Glomerular visceral epithelial cell (primary cell): Measurements from ENCODE around the gene VPREB3.

ENCODE experiments used
- DNase-seq: peaks from one replicate; pipeline ENCODE4 v3.0.0-alpha.2; 2016; ENCODE audit errors: extremely low spot score

Gene VPREB3, protein sequence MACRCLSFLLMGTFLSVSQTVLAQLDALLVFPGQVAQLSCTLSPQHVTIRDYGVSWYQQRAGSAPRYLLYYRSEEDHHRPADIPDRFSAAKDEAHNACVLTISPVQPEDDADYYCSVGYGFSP

DNA sequence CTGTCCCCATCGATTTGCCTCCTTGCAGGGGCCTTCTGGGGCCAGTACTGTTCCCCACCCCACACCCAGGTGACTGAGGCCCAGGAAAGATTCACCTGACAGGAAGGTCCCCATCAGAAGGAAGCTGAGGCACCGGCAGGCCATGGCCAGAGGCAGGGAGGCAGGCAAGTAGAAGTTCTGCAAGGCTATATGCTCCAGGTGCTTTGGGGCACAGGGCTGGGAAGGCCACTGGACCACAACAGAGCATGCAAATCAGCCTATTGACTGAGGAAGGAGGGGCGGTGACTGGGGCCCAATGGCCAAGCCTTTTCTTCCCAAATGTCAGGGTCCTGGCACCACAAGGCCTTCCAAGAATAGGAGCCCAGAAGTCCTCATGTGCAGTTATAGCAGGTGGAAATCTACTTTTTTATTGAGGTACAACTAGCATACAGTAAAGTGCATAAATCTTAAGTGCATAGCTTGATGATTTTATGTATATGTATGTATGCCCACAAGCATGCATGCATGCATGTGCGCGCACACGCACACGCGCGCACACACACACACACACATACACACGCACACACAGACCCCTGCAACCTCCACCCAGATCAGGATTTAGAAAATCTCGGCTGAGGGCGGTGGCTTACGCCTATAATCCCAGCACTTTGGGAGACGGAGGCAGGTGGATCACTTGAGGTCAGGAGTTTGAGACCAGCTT, at the start of gene VPREB3:
TSS of gene VPREB3 (minus strand) at position 206 of the 700 bp plus-strand sequence. CDS start at position 144, 62 bp downstream.
- DNase-seq = no peak

DNA sequence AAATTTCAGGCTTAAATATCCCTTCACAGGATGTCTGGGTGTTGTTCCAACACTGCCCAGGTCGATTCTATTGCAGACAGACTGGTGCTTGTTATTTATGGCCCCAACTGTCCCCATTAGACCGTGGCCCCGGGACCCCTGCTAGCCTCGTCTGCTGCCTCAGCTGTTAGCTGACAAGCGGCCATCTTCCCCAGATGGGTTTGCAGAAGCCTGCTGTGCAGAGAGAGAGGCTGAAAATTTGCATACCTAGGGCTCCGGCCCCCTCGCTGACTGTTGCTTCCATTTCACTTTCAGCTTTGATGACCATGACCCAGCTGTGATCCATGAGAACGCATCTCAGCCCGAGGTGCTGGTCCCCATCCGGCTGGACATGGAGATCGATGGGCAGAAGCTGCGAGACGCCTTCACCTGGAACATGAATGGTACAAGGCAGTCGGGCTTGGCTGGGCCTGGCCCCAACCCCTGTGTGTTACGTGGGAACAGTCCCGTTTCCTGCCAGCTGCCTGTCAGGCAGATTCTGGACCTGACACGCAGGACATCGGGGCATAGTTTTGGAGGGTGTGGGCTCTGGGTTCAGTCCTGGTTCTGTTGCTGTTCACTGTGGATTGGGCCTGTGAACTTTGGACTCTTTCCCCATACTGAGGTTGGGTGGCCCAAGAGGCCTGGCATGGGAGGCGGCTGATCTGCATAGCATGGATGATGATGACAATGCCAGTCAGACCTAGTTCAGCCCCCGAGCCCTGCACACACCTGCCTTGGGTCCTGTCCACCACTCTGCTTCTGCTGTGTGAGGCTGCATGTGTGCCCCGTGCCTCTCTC, 49.0 kb upstream of the VPREB3 start:
- no peak for DNase-seq

DNA sequence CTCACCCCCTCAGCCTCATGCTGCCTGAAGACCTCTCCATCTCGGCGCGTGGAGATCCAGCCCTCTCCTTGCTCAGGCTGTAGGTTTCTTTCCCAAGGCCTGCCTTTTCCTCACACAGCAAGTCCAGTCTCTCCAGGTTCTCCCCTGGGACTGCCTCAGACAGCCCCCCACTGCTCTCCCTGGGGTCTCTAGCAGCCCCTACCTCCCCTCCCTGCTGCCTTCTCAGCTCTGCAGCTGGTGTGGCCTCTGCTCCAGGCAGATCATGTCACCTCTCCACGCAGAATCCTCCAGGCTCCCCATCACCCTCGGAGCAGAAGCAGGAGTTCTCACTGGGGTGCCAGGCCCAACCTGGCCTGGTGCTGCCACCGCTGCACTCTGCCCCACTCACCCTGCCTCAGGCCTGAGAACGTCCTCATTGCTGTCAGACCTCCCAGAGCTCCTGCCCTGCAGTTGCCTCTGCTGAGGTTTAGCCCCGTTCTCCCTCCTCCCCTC, 47.7 kb upstream of the VPREB3 start:
- no peak for DNase-seq

DNA sequence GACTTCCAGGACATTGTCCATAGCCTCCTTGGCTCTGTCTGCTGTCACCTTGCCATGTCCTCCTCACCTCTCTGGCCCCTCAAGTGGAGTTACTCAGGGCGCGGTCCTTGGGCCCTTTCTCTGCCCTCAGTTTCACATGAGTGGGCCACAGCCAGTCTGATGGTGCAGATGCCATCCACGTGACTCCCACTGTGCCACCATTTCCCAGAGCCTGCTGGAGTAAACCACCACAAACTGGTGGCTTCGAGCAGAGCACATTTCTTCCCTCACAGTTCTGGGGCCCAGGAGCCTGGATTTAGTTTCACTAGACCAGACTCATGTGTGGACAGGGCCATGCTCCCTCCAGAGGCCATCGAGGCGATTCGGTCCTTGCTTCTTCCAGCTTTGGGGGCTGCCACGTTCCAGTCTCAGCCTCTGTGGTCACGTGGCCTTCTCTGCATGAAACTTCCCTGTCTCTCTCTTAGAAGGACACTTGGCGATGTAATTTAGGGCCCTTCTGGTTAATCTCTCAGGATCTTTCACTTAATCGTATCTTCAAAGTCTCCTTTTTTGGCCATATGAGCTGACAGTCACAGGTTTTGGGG, 47.1 kb upstream of the VPREB3 start:
- DNase-seq = no peak

DNA sequence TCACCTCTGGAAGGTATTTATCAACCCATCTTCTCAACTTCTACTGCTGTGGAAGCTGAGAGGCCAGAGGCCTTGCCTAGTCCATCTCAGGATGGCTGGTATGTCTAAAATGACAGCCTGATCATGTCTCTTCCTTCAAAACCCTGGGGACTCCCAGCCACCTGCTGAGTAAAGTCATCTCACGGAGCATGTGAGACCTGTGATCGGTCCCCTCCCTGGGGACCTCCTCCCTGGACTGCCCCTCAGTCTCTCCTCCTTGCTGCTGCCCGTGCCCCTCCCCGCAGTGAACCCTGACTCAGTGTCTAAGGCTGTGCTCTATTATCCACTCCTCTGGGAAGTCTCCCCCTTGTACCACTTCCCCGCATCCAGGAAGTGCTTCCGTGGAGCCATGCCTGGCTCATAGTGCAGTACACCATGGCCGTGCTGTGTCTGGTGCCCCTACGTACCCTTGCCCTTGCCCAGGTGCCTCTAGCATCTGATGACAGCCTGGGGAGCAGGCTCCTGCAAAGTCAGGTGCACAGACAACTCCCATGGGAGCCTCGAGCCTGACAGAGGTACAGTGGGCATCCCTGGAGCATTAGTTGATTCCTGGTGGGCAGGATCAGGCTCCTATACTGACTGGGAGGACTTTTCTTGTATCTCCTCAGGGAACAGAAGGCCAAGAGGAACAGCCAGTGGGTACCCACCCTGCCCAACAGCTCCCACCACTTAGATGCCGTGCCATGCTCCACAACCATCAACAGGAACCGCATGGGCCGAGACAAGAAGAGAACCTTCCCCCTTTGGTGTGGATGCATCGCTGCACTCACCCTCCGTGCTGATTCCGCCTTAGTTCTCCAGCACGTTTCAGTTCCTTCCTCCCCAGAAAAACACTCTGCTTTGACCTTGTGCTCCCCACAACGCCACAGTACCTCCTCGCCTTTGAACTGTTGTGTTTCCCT, 46.3 kb upstream of the VPREB3 start:
- DNase-seq = no peak

DNA sequence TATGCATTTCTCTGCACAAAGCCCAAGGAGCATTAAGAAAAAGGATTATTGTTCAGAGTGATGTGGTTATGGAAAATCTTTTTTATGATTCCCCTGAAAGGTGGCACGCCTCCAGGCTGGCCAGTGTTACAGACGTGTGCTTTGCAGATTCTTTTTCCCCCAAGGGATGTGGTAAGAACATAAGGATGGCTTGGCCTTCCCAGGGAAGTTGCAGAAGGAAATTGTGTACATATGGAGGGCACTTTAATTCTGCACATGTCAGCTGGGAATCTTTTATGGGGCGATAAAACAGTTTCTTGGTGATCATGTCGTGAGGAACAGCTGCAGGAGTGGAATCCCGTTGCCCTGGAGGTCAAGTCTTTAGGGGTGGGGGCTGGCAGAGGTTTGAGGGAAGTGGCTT, 42.2 kb upstream of the VPREB3 start:
- no peak for DNase-seq

DNA sequence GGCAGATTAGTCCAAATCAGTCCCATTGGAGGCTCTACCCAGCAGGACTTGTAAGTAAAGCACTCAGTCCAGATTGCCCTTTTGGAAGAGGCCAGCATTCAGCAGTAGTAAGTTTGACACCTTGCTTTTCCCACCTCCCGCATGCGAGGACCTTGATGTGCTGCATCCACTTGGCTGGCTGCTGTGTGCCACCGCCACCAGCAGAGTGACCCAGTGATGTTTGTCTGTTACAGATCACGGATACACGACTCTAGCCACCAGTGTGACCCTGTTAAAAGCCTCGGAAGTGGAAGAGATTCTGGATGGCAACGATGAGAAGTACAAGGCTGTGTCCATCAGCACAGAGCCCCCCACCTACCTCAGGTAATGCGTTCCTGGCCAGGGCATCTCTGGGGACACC, 39.1 kb upstream of the VPREB3 start:
- no peak for DNase-seq

- no peak for DNase-seq
Observed at GRCh38 chr22:23791738-23792645, 37.8 kb upstream of the VPREB3 start.

GRCh38 chr22:23790819-23791737, 36.9 kb upstream of the VPREB3 start:
- DNase-seq = no peak

DNA sequence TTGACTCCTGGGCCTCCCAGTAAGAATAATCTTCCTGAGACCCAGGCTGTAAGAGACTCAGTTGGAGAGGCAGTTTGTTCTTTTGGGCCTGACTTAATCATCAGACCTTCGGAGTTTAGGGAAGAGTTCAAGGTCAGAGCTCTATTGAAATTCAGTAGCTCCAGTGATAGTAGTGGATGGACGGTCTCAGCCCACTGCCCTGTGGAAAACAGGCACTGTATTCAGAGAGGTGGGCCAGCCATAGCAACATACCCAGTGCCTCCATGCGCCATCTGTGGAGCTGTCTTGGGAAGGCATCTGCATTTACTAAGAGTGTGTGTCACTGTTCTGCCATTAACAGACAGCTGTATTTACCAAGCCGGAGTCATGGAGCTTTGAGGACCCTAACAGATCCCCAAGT, 35.4 kb upstream of the VPREB3 start:
- no peak for DNase-seq

DNA sequence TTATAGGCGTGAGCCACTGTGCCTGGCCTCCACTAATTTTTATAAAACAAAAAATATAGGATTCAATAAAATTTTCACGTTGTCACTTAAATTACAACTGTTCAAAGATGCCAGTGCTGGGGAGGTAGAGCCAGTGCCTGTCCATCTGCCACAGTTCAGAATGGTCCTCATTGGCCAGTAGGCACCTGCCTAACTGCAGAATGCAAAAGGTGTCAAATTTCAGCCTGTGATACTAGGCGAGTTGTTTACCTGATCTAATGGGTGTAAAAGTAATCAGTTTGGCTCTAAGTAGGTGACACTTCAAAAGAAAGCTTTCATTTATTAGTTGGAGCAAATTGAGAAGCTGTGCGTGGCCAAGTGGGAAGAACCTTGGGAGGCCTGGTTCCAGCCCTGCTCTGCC, 34.9 kb upstream of the VPREB3 start:
- DNase-seq = no peak

DNA sequence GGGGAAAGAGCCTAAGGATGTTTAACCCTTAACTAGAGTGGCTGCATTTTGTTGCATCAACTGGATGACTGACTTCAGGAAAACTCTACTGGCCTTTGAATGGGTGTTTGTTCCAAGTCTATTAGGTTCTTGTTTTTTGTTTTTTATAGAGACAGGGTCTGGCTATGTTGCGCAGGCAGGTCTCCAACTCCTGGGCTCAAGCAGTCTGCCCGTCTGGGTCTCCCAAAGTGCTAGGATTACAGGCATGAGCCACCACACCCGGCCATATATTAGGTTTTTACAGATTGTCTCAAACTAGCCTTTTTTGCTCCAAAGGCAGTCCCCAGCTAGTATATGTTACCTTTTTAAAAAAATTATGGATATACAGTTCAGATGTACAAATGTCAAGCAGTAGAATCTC, 33.7 kb upstream of the VPREB3 start:
- DNase-seq = no peak

- no peak for DNase-seq
Observed at GRCh38 chr22:23787600-23787896, 33.3 kb upstream of the VPREB3 start.

DNA sequence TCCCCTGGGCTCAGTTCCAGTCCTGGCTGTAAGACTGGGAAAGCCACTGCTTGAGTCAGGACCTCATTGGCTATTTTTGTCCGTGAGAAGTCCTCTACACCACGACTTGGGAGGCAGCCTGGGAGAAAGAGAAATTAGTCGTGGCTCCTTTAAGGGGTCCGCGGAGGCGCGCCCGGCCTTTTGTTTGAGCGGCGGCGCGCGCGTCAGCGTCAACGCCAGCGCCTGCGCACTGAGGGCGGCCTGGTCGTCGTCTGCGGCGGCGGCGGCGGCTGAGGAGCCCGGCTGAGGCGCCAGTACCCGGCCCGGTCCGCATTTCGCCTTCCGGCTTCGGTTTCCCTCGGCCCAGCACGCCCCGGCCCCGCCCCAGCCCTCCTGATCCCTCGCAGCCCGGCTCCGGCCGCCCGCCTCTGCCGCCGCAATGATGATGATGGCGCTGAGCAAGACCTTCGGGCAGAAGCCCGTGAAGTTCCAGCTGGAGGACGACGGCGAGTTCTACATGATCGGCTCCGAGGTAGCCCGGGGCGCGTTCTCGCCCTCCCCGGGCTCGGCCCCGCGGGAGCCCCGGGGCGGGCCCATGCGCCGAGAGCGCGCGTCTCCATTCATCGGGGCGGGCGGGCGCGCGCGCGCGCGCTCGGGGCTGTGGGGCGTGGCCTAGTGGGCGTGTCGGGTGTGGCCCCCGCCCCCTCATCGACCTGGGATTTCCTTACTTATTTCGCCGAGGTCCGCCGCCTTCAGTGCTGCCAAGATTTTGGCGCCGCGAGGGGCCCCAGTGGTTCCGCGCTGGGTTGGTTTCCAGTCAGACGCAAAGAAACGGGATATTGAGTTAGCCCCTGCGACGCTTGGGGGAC, 32.8 kb upstream of the VPREB3 start, which contains the start of gene SMARCB1:
TSS of gene SMARCB1 (plus strand) at position 215 of the 848 bp plus-strand sequence. CDS start at position 419, 204 bp downstream.
- DNase-seq = peak; percentile 83

- no peak for DNase-seq
Observed at GRCh38 chr22:23786261-23786710, 32.1 kb upstream of the VPREB3 start.

DNA sequence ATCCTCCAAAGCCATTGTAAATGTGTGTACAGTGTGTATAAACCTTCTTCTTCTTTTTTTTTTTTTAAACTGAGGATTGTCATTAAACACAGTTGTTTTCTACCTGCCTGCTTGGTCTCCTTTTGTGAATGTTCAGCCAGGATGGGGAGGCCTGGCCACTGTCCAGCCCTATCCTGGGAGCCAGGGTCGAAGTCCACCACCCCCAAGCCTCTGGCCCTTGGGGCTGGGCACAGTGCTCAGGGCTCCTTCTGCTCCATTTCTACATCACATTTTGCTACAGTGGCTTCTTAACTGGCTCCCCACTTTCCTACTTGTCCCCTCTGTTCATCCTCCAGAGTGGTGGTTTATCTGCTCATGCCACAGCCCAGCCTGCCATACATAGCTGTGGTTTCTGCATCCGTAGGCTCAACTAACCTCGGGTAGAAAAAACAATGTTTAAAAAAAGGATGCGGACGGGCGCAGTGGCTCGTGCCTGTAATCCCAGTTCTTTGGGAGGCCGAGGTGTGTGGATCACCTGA, 30.0 kb upstream of the VPREB3 start:
- DNase-seq = peak; percentile 75

DNA sequence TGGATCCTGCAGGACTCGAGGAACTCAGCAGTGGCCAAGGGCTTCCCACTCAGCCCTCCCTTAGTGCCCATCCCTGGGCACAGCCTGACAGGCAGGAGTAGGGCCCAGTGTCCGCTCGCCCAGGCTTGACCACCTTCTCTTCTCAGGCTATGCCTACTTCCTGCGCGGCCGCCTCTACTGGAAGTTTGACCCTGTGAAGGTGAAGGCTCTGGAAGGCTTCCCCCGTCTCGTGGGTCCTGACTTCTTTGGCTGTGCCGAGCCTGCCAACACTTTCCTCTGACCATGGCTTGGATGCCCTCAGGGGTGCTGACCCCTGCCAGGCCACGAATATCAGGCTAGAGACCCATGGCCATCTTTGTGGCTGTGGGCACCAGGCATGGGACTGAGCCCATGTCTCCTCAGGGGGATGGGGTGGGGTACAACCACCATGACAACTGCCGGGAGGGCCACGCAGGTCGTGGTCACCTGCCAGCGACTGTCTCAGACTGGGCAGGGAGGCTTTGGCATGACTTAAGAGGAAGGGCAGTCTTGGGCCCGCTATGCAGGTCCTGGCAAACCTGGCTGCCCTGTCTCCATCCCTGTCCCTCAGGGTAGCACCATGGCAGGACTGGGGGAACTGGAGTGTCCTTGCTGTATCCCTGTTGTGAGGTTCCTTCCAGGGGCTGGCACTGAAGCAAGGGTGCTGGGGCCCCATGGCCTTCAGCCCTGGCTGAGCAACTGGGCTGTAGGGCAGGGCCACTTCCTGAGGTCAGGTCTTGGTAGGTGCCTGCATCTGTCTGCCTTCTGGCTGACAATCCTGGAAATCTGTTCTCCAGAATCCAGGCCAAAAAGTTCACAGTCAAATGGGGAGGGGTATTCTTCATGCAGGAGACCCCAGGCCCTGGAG, 29.3 kb upstream of the VPREB3 start:
- no peak for DNase-seq
